NCI-H345 (cell line): Measurements from ENCODE around the gene LANCL2.

Experiments used
- DNase-seq: peaks from one replicate; lab custom pipeline; 2025; lab: John Stamatoyannopoulos, UW

Gene LANCL2

GRCh38 chr7:55438085-55438756 lies 73.1 kb downstream of the LANCL2 start:
- peak; percentile 86 for DNase-seq

- peak; percentile 75 for DNase-seq
Measured at GRCh38 chr7:55438757-55439525, 73.8 kb downstream of the LANCL2 start.

GRCh38 chr7:55439627-55440026 lies 74.5 kb downstream of the LANCL2 start:
- DNase-seq, result peak; percentile 63

- no peak for DNase-seq
Measured at GRCh38 chr7:55440040-55440690, 75.0 kb downstream of the LANCL2 start.

GRCh38 chr7:55441002-55441401 lies 75.9 kb downstream of the LANCL2 start:
- no peak for DNase-seq

GRCh38 chr7:55441774-55442522 lies 76.8 kb downstream of the LANCL2 start:
- no peak for DNase-seq

GRCh38 chr7:55444786-55445185 lies 79.6 kb downstream of the LANCL2 start:
- DNase-seq, result no peak

GRCh38 chr7:55448526-55448925 lies 83.4 kb downstream of the LANCL2 start:
- DNase-seq, result no peak

- no peak for DNase-seq
Measured at GRCh38 chr7:55449205-55449991, 84.3 kb downstream of the LANCL2 start.

- no peak for DNase-seq
Measured at GRCh38 chr7:55449992-55450535, 84.9 kb downstream of the LANCL2 start.

GRCh38 chr7:55452971-55453370 lies 87.8 kb downstream of the LANCL2 start:
- no peak for DNase-seq

GRCh38 chr7:55457801-55458200 lies 92.7 kb downstream of the LANCL2 start:
- no peak for DNase-seq

GRCh38 chr7:55458351-55458750 lies 93.2 kb downstream of the LANCL2 start:
- DNase-seq, result no peak

- DNase-seq, result no peak
Measured at GRCh38 chr7:55463686-55464262, 98.6 kb downstream of the LANCL2 start.

GRCh38 chr7:55464422-55464821 lies 99.3 kb downstream of the LANCL2 start:
- DNase-seq, result no peak

- no peak for DNase-seq
Measured at GRCh38 chr7:55465691-55466090, 100.6 kb downstream of the LANCL2 start.

GRCh38 chr7:55467047-55467593 lies 102.0 kb downstream of the LANCL2 start:
- DNase-seq, result no peak

- DNase-seq, result no peak
Measured at GRCh38 chr7:55468495-55468894, 103.4 kb downstream of the LANCL2 start.

- no peak for DNase-seq
Measured at GRCh38 chr7:55469271-55469681, 104.1 kb downstream of the LANCL2 start.

GRCh38 chr7:55469721-55470120 lies 104.6 kb downstream of the LANCL2 start:
- no peak for DNase-seq

- DNase-seq, result no peak
Measured at GRCh38 chr7:55470261-55470660, 105.1 kb downstream of the LANCL2 start.
